Measurements from ENCODE around the gene ZBTB14.

The ZBTB14 gene, protein sequence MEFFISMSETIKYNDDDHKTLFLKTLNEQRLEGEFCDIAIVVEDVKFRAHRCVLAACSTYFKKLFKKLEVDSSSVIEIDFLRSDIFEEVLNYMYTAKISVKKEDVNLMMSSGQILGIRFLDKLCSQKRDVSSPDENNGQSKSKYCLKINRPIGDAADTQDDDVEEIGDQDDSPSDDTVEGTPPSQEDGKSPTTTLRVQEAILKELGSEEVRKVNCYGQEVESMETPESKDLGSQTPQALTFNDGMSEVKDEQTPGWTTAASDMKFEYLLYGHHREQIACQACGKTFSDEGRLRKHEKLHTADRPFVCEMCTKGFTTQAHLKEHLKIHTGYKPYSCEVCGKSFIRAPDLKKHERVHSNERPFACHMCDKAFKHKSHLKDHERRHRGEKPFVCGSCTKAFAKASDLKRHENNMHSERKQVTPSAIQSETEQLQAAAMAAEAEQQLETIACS

DNA sequence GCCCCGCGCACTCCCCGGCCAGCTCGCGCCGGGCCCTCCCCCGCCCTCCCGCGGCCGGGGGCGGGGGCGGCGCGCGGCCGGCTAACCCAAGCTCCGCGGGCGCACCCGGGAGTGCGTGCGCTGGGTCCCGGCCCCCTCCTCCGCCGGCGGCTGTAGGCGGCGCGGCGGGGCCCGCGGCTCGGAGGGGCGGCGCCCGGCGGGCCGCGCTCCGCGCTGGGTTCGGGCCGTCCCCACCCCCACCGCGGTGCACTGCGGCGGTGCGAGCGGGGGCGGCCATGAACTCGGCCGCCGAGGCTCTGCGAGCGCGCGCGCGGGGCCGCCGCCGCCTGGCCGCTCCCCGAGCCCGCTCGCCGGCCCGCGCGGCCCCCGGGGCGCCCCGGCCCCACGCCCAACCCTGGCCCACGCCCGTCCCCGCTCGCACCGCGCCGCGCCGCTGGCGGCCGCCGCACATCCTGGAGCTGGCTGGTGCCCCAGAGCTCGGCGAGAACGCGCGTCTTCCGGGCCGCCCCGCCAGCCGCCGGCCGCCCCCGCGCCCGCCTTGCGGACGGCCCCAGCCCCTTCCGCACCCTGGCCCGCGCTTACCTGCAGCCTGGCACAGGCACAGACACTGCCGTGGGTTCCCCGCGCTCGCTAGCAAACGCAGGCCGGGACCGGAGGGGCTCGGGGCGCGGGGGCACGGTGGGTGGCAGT is at the start of gene ZBTB14:
TSS of gene ZBTB14 (minus strand) at position 496 of the 690 bp plus-strand sequence. CDS start 2,480 bp downstream, outside the sequence.
- DNase-seq (ENCODE audit: low read depth), result peak; percentile 37

DNA sequence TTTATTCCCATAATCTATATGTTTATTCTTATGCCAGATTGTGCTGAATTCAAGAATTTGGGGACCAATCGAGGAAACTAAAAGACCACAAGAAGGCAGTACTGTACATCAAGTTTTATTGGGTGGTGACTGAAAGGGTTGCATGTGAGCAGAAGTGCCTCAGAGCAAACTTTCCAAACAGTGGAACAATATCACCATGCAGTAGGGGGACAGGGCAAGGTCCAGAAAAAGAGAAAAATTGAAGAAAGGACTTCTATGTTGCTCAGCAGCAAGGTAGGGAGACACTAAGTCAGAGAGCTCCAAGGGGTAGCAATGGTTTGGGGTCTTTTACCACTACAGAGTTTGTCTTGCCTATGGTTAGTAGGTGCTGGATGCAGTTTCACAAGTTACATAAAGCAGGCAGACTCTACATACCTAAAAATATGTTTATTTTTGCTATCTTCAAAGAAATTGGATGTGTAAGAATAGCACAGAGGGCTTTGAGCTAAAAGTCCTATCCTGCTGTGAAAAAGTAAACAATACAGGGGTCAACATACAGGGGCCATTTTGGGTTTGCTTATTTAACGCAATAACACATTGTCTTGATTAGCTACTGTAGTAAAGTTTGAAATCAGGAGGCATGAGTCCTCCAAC is 43.8 kb upstream of the ZBTB14 start:
- DNase-seq (ENCODE audit: low read depth), result no peak

DNA sequence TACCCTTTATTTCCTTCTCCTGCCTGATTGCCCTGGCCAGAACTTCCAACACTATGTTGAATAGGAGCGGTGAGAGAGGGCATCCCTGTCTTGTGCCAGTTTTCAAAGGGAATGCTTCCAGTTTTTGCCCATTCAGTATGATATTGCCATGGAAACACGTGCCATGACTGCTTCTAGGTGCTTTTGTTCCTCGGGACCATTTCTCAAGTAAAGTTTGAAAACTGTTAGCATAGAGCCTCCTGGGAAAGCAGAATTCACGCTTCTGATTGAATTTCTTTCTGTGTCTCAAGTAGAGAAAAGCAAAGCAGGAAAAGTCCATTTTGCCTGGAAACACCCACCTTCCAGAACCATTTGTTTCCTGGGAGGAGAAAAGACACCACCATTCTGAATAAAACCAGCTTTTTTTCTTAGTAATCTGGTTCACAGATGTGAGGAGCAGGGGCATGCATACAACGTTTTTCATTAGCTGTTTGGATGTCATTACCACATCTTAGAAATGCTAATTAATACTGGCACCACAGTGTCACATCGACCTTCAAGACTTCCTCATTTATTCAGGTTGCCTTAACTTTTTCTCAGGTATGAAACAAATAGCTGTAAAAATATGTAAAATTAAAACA is 39.0 kb upstream of the ZBTB14 start:
- no peak for DNase-seq (ENCODE audit: low read depth)

DNA sequence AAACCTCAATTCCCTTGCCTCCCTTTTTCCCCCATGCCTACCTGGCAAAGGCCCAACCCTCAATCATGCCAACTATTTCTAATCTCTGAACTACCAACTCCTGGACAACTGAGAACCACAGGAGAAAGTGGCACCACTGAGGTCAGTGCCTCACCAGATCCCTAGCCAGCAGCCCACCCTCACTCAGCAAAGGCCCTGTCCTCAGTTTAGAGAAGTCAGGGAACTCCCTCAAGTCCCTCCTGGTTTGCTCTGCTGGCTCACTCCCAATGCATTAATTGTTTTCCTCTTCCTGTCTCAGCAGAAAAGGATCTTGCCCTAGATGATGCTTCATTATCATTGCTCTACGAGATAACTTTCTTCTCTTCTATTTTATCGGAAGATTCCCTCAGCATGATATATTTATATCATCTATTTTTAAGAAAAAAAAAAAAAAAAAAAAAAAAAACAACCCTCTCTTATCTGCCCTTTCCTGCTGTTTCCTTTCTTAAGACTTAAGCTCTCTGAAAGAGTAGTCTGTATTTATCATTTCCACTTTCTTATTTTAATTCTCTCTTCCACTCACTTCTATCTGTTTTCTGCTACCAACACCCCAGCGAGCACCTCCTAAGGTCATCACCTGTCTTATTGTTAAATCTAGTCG is 22.7 kb upstream of the ZBTB14 start:
- DNase-seq (ENCODE audit: low read depth), result no peak

DNA sequence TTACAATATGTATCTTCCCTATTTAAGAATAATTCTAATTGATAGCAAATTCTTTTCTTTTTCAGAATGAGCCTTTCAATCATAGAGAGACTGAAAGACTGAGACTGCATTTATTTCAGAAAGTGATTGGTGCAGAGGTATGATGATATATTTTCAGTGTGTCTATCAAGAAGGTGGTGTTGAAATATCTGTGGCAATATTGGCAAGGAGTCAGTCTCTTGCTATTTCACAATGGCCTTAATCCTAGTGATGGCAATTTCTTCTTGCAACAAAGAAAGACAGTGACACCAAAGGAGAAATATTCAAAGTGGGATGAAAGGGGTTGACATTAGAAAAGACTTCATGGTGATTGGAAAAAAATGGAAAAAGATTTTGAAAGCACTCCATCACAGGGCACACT is 21.7 kb upstream of the ZBTB14 start:
- DNase-seq (ENCODE audit: low read depth), result no peak

DNA sequence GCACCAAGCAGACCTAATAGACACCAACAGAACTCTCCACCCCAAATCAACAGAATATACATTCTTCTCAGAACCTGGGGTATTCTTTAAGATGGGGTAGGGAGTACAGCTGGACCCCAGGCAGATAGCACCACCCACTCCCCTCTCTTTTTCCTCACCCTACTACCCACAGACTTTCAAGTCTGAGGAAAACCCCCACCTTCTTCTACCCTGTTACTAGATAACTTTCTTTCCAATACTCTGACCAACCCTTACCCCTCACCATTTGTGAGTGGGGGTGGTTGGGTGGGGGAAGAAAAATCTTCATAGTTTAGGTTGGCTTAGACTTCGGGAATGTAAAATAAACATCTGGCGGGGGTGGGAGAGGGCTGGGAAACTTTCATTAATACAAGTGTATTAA is 20.3 kb upstream of the ZBTB14 start:
- DNase-seq (ENCODE audit: low read depth), result no peak

DNA sequence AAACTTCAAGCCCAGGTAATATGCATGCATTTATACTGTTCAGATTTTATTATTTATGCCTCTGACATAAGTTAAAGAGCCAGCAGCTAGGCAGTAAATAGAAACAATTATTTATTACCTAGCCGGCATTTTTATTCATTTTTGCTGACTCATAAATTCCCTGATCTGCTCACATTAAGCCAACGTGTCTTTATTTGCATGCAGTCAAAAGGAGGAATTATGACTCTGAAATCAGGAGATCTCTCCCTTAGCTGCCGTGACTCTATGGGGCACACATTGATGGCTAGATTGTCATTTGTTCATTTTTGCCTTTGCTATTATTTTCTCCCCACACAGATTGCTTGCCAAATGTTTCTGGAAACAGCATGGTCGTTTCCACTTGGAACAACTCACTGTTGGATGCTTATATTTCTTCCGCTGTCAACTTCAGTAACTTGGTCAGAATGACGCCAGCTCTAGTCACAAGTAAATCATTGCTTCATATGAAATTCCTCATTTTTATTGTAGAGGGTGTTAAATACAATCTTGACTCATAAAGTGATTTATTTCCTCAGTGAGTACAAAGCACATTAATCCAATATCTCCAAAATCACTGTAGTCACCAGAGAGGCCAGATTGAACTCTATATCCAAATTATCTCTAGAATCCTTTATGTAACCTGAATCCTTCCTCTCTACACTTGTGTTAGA is 15.9 kb upstream of the ZBTB14 start:
- DNase-seq (ENCODE audit: low read depth), result no peak

DNA sequence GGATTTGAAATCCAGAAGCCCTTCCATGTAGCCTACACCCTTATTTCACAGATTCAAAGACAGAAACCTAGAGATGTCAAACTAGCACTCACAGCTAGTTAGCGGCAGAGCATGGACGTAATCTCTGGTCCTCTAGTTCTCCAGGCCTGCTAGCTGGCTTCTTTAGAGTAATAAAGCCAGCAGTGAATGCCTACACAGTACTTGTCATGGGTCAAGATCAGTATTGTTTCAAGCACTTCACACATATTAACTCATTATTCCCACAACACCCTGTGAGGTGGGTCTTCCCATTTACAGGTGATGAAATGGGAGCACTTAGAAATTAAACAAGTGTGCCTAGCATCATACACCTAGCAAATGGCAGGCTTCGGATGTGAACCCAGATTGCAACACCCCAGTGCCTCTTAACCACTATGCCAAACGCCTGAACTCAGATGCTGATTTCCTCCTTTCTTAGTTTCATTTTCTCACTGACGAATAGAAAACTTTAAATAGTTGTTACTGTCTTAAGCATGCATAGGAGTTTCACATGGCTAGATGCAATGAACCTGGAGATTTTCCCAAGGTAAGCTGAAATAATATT is 14.5 kb upstream of the ZBTB14 start:
- no peak for DNase-seq (ENCODE audit: low read depth)

DNA sequence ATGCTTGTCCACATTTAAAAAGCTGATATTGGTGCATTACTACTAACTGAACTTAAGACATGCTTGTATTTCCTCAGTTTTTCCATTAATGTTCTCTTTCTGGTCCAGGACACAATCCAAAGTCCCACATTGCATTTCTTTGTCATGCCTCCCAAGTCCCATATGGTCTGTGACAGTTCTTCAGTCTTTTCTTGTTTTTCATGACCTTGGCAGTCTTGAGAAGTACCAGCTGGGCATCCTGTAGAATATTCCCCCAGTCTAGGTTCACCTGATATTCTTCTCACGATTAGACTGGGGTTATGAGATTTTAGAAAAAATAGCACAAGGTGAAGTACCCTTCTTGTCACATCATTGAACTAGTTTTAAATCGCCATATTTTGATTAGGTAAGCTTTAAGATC is 10.3 kb upstream of the ZBTB14 start:
- DNase-seq (ENCODE audit: low read depth), result no peak

DNA sequence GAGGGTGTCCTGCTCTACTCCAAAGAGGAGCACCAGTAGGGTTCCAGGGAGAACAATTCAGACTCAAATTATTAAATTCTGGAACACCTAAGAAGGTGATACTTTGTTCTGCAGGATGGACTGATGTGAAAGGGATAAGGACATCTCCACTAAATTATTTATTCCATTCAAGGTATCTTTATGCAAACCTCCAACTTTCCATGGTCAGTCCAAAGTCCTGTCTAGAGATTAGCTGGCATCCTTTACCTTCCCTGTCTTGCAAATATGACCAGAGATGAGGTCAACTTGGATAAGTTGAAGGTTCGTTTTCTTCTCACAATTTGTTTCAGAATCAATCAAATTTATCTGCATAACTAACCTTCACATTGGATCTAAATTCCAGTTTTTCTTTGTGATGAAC is 8.7 kb upstream of the ZBTB14 start:
- no peak for DNase-seq (ENCODE audit: low read depth)

DNA sequence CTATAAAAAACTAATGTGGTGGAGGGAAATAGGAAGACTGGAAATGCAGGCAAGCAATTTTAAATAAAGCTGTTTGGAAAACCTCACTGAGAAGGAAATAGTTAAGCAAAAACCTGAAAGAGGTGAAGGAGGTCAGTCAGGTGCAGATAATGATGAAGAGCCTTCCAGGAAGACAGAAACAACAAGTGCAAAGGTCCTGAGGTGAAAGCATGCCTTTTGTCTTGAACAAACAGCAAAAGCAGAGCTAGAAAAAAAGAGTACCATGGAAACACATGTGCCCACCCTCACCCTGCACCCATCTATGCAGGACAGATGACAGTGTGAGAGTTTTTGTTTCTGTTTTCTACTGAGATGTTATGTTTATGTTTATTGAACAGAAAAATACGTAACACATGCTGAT is 8.1 kb upstream of the ZBTB14 start:
- DNase-seq (ENCODE audit: low read depth), result no peak

DNA sequence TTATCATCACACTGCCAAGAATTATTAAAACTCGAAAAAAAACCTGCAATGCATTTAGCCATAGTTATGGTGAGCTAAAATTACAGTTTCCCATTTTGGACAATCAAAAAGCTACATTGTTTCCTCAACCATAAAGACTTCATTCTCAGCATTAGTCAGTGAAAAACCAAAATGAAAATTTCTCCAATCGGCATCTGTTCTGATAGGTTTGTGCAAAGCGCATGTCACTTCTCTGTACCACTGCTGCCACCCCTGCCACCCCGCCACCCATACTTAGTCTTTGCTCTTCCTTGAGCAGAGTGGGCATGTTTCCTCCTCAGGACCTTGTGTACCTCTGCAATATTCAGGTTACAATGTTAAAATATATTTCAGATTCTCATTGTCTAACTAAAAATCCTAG is 7.1 kb upstream of the ZBTB14 start:
- no peak for DNase-seq (ENCODE audit: low read depth)

DNA sequence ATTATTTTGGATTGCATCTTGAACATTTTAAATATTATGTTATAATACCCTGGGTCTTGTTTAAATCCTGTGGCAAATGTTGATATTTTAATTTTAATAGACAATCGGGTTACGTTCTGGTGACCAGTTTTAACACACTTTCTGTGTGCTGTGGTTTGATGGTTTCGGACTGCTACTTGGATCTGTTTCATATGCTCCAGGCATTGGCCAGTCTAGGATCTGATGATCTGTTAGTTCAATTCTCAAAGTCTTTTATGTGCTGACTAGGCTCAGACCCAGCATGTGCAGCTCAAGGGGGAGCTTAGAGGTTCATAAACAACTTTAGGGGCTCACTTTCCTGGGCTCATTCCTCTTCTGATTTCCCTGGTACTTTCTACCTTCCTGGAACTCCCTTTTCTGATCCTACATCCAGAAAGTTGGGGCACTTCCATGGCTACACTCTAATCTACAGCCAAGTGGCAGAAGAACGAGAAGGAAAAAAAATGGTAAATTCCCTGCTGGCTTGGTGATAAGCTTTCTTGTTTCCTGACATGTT is 5.0 kb upstream of the ZBTB14 start:
- DNase-seq (ENCODE audit: low read depth), result no peak

DNA sequence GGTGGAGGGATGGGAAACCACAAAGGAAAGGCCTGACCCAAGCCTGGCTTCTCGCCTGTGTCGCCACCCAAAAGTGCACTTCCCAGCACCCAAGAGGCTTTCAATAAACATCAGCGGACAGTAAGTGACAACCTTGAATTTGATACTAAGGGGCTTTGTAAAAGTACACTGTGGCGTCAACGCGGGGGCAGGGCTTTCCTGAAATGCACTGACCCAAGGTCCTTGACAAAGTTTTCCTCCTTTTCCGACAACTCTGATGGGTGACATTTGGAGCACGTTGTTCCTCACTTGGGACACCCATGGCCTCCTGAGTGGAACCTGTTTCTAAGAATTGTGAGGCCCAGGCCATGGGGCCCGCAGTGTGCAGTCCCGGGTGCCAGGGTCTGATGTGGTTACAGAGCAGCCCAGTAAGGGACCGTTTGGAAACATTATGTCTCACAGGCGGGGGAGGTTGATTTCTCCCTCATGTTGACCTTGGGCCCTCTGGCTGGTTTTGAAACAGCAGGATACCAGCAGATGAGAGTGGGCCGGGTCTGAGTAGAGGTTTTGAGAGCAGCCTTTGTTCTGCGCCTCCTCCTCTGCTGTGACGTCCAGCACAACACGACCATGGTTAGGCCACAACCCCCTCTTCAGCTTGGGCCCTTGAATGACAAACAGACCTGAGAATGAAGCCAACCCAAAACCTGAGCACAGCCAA is 2.8 kb upstream of the ZBTB14 start:
- no peak for DNase-seq (ENCODE audit: low read depth)

DNA sequence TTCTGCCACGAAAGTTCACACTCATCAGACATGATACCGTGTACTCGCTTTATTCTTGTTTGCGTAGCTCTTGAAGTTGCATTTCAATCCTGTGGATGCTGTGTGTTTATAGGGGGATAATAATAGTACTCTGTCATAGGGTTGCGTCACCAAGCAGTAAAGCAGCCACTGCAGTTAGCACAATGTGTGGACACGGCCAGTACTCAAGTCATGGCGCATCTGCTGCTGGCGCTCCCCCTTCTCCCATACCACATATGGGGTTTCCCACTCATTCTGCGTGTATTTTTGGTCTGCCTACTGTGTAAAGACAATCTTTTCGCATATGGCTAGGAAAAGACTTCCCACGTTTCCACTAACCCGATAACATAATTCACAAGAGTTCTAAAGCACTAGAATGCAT is 2.1 kb upstream of the ZBTB14 start:
- DNase-seq (ENCODE audit: low read depth), result no peak

DNA sequence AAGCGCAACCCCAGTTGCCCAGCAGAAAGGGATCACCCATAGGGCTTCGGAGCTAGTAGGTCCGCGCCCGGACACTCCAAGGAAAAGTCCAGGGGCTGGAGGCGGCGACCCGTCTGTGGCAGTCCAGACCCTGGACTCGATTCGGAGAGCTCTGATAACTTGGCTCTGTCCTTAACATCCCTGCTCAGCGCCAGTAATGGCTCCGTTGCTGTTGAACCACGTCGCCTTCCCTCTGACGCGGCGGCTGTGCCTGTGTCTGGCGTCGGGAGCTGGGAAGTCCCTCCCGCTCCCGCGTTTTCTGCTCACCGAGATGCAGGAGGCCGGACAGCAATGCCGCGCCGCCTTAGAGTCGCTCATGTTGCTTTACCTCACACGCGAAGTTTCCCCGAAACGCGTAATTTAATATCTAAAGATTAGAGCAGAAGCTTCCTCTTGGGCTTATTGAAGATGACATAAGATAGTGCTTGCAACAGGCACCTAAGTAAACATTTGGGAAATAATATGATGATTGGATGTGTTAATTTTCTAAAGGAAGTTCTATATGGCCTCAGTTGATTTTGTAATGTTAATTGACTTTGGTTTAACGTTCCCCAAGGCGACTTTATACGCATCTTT is 1.3 kb upstream of the ZBTB14 start:
- peak; percentile 34 for DNase-seq (ENCODE audit: low read depth)

DNA sequence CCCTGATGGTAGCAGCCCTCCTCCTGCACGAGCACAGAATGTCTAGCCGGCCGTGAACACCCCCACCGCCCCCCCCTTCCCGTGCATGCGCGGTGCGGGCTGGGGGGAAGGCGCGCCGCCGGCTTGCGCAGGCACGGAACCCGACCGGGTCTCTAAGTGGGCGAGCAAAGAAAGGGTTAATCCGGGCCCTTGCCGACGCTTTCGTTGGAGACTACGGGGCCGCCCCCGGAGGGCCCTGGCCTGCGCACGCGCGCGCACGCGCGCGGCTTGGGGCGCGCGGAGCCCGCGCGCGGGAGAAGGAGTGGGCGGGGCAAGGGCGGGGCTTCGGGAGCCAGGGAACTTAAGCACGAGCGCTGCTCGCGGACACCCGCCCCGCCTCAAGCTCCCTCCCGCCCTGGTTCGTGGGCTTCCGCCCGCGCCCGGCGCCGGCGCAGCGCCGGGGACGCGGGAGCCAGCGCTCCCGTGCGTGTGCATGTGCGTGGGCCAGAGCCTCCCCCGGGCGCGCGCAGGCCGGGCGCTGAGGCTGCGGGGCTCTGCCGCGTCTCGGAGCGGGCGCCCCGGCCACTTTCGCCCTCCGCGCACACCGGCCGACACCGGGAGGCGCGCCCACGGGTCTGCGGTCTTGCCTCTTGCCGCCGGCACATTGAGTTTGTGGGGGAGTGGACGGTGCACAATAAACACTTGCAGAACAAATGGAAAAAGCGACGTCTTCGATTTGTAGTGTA is 617 bp upstream of the ZBTB14 start:
- DNase-seq (ENCODE audit: low read depth), result peak; percentile 92

DNA sequence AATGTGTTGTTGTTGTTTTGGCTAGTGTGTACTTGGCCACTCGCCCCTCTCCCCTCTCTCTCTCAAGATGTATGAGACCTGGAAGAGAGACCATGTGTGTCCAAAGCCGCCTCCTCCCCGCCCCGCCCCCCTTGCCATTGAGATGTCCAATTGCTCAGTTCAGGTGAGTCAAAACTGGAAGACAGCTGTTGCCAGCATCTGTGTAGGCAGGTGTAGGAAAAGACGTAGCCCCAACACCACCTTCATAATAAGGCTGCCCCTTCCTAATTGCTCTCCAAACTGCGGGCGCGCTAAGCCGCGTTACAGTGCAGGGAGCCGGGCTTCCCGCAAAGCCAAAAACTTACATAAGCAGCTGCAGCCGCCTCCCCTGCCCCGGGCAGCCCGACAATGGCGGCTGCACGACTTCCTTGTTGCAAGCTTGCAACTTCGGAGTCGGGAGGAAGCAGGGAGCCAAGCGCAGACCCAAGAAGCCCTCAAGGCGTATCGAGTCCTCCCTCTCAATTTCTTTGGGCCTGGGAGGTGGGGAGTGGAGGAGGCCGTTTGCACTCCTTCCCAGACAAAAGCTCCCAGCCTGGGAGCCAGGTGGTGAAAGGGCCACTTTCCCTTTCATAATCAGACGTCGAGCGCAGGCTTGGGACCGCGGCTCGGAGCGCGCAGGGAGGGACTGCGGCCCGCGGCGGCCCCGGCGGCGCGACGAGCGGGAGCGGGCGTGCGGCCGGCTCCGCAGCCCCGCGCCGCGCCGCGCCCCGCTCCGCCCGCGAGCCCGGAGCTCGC is 882 bp downstream of the ZBTB14 start:
- DNase-seq (ENCODE audit: low read depth), result peak; percentile 27

Measured in stimulated activated CD8-positive, alpha-beta memory T cell treated with anti-CD3 and anti-CD28 coated beads, Interleukin-12 subunit alpha, Interleukin-12 subunit beta, amount 100 ng/mL, for 1 hour (primary cell).